Fibroblast of skin of scalp (primary cell): ENCODE results near the gene RPRD2. TPM values are rescaled to one million over a fixed set of nuclear protein-coding genes. Genes with fewer than 3 reads are reported as not detected.
"Not testable (repeated sequence)": the region's sequence is repeated elsewhere in the genome, so short reads cannot be mapped to it uniquely, and the experiment has no call there.

ENCODE experiments used
- DNase-seq: peaks from one replicate; pipeline ENCODE4 v3.0.0-alpha.2; 2013
- polyA plus RNA-seq, 2 experiments: library from polyadenylated mRNA; unstranded; fragments of 120-200 nt; gene quantifications; one replicate each; pipeline ENCODE4 v1.2.1, GENCODE V29; 2013; ENCODE audit not compliant: insufficient read length in 2 of 2

The RPRD2 gene
- polyA plus RNA-seq (2013, experiment 1 of 2; ENCODE audit: insufficient read length), result 14.8 TPM
- 16.4 TPM for polyA plus RNA-seq (2013, experiment 2 of 2; ENCODE audit: insufficient read length)

GRCh38 chr1:150363426-150364230, at the start of gene RPRD2:
Gene RPRD2 (plus strand): TSS chr1:150364147. CDS start chr1:150364715, 568 bp downstream.
- peak; percentile 100 for DNase-seq

GRCh38 chr1:150314691-150315090, 49.3 kb upstream of the RPRD2 start:
- DNase-seq, result not testable (repeated sequence)

- DNase-seq, result no peak
These were observed 43.3 kb upstream of the RPRD2 start for GRCh38 chr1:150320667-150320978.

GRCh38 chr1:150321826-150322166, 42.2 kb upstream of the RPRD2 start:
- no peak for DNase-seq

- no peak for DNase-seq
These were observed 41.6 kb upstream of the RPRD2 start for GRCh38 chr1:150322310-150322709.

GRCh38 chr1:150332651-150333290, 31.2 kb upstream of the RPRD2 start:
- no peak for DNase-seq

DNA sequence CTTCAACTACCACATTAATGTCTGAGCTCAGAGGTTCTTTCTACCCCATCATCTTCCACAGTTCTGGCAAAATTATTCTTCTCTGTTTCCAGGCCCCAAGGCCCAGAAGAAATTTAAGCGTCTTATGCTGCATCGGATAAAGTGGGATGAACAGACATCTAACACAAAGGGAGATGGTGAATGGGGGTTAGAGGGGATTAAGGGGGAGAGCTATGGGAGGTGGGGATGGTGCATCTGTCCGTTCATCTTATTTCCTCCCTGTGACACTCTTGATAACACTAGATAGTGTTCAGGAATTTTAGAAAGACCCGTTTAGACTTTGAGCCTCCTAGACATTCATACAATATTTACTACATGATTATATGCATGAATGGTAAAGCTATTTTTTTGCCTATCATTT, 17.6 kb upstream of the RPRD2 start:
- no peak for DNase-seq

- no peak for DNase-seq
These were observed 11.1 kb upstream of the RPRD2 start for GRCh38 chr1:150352866-150353265.

GRCh38 chr1:150362721-150363425, 1.1 kb upstream of the RPRD2 start:
- no peak for DNase-seq

- peak; percentile 76 for DNase-seq
These were observed 470 bp downstream of the RPRD2 start for GRCh38 chr1:150364231-150365003.

DNA sequence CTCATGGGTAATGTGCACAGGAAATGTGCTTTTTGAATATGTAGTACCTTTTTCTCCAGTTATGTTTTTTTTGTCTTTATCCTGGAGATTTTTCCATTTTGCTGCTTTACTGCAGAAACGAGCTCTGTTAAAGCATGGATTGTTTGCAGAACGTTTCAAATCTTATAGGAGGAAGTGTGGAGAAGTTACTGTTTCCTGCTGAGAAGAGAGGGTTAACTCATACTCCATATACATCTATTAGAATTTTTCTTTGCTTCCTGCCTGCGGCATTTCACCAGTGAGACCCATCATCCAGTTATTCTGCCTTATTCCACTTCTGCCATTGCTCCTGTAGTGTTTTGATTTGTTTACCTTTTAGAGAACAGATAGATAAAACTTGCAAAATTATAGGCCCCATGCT, 2.0 kb downstream of the RPRD2 start:
- peak; percentile 9 for DNase-seq

DNA sequence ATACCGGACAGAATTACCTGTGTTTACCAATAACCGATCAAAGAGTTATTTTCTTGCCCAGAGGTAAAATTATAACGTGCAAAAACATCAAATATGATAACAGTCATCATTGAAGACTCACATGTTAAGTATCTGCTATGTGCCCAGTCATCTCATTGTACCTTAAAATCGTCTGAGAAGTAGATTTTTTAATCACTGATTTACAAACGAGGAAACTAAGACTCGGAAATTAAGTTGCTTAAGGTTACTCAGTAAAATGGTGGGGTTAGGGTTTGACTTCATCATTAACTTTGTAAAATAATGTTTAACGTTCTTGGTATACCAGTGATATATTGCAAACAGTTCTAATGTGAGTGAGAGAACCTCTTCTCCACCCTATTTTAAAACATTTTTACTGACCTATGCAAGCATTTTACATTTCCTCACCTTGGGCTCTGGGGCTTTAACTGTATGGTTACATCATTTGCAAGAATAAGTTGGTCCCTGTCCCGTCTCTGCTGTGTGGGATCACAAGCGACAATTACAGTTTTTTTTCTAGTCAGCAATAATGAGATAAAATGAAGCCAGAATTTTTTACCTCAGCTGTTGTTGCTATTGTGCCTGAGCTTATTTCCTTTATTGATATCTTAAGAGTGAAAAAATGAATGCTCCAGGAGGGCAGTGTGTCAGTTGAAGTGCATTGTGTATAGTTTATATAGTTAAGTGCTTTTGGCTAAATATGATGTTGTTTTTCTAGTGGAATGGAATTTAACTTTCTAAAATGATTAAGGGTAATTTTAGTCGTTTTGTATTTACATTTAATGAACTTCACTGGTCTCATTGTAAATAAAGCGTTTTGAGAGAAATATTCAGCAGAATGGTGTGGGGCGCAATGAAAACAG, 2.7 kb downstream of the RPRD2 start:
- DNase-seq, result peak; percentile 2

- DNase-seq, result no peak
These were observed 7.2 kb downstream of the RPRD2 start for GRCh38 chr1:150371110-150371509.

DNA sequence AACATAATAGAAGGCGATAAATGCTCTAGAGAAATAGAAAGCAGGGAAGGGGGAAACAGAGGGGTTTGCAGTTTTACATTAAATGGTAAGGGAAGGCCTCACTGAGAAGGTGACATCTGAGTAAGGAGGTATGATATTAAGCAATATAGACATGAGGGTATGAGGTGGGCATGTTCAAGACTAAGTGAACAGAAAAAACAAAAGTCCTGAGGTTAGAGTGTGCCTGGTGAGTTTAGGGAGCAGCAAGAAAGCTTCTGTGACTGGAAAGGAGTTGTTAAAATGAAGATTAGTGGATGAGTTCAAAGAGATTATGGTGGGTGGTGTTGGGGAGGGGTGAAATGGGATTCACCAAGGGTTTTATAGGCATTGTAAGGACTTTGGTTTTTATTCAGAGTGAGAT, 8.6 kb downstream of the RPRD2 start:
- DNase-seq, result no peak

DNA sequence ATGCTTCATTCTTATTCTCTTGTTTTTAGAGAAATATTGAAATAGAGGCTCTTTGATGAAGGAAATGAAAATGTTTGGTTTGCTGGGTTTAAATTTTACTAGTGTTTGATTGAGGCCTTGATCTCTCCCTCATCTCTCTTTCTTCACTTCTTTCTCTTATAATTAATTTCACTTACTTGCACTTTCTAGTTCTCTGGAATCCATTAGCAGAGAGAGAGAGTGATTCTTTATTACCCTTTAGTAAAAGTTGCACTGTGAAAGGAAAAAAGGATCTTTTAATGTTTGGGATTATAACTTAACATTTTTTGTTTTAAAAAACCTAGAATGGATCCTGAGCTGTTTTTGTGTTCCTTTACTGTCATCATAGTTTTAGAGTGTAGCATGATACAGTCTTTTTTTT, 12.2 kb downstream of the RPRD2 start:
- DNase-seq, result no peak

DNA sequence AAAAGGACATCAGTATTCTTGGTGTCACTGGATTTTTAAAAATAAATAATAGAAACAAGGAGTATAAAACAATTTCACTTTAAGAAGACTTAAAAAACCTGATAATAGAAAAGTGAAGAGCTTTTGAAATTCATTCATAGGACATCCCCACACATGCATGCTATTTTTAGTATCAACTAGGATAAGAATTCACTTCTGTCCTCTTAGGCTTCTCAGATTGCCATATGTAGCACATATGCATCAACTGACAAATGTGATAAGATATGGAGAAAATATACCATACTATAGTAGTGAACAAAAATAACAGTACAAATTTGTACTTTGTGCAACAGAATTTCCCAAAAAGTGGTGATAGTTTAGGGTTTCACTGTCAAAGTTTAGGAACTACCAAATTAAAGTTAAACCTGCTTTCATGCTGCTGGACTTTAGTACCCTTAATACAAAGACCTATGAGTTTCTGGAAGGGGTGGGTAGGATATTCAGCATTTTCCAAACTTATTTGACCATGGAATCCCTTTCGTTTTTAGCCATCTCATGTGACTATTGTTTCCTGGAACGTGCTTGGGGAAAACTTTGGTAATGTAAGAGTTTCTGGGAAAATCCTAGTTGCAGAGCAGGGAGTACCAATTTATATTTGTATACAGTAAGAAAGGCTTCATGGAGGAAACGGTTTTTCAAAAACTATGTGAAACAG, 19.8 kb downstream of the RPRD2 start:
- no peak for DNase-seq

GRCh38 chr1:150385537-150386445, 21.8 kb downstream of the RPRD2 start:
- no peak for DNase-seq

GRCh38 chr1:150386592-150386991, 22.6 kb downstream of the RPRD2 start:
- DNase-seq, result no peak

DNA sequence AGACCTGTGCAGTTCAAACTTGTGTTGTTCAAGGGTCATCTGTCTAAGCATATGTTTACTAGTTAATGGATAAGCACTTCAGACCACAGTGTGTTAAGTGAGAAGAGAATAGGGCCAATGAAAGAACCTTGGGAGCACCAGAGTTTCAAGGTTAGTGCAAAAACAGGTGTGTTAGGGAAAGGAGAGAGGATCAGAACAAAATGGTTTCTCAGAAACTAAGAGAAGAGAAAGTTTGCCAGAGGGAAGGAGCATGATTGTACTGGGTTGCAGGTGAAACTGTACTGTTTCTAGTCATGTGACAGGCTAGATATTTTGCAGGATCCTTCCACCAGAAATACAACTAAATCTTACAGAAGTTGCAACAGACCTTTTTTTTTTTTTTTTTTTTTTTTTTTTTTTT, 23.3 kb downstream of the RPRD2 start:
- no peak for DNase-seq

- no peak for DNase-seq
These were observed 24.3 kb downstream of the RPRD2 start for GRCh38 chr1:150388241-150388640.
